Epidermal melanocyte (primary cell): ENCODE measurements around the gene ALK.

ENCODE experiments used
- DNase-seq: peaks from one replicate; pipeline ENCODE4 v3.0.0; 2011; ENCODE audit warnings: low spot score; ENCODE audit not compliant: insufficient read length

The ALK gene

DNA sequence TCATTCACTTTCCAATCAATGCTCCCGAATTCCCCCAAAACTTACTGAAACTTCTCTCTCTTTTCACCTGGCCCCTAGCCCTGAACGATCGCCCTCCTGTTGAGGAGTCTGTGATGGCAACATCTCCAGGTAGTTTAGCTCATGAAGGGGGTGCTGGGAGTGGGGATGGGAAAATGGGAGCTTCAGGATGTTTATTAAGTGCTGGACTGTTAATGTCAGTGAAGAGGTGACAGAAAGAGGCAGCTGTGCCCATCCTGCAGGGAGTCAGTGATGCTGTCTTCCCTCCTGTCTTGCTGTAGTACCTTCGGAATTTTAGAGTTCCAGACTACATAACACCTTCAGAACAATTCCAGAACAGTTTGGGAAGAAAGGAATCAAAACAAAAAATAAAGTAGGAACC is 308.8 kb downstream of the ALK start:
- DNase-seq: no peak

DNA sequence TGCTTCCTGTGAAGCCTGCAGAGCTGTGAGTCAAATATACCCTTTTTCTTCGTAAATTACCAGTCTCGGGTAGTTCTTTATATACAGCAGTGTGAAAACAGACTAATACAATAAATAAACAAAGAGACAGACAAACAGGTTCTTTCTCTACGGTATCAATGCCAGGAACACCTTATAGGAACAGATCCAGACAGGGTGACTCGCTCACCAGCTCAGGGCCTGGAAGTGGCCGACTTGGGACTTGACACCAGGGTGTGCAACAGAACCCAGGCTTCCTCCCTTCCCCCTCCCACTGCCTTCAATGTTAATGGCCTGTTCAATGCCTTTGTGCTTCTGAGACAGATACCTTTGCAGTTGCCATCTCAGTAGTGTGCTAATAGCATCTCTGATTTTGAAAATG is 309.5 kb downstream of the ALK start:
- no peak for DNase-seq

DNA sequence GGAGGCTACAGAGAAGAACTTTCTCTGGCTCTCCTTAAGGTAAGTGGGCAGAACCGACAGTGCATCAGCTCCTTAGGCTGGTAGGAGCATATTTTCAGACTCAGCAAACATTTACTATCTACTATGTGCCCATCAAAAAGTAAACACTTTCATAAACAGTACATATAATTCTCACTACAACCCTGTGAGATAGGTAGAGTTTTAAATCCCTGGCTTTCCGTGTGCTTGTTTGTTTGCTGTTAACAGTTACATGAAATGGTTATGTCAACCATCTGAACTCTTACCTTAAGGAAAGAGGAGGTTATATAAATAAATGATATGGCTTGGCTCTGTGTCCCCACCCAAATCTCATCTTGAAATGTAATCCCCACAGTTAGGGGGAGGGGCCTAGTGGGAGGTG is 310.1 kb downstream of the ALK start:
- DNase-seq: no peak

DNA sequence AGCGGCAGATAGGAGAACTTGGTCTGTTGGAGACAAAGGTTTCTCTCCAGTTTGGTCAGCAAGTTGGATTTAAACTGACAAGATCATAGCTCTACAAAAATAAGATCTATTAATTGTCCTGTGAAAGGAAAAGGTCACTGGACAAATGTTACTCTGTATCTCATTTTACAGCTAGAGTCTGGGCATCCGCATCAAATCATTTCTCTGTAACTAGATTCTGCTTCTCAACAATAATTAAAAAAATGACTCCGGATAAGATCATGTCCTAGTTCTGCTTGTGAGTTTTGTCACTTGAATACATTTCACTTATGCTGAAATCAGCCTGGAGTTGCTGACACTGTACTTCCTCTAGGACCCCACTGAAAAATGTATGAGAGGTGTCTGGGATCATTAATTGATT is 310.8 kb downstream of the ALK start:
- DNase-seq: no peak

DNA sequence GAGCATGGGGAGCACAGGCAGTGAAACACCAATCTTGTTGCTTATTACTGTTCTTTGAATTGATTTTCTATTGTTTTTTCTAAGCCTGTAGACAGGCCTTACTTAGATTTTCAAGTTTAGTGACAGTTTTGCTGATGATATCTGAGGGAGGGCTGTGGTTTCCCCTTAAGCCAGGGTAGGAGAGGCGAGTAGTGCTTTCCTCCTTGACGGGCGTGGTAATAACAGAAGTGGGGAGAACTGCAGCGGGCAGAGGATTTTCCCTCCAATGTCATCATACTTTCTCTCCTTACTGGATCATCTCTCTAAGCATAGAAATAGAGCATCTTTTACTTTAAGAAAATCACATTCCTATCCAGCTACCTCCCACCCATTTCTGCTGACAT is 314.4 kb downstream of the ALK start:
- DNase-seq: no peak

DNA sequence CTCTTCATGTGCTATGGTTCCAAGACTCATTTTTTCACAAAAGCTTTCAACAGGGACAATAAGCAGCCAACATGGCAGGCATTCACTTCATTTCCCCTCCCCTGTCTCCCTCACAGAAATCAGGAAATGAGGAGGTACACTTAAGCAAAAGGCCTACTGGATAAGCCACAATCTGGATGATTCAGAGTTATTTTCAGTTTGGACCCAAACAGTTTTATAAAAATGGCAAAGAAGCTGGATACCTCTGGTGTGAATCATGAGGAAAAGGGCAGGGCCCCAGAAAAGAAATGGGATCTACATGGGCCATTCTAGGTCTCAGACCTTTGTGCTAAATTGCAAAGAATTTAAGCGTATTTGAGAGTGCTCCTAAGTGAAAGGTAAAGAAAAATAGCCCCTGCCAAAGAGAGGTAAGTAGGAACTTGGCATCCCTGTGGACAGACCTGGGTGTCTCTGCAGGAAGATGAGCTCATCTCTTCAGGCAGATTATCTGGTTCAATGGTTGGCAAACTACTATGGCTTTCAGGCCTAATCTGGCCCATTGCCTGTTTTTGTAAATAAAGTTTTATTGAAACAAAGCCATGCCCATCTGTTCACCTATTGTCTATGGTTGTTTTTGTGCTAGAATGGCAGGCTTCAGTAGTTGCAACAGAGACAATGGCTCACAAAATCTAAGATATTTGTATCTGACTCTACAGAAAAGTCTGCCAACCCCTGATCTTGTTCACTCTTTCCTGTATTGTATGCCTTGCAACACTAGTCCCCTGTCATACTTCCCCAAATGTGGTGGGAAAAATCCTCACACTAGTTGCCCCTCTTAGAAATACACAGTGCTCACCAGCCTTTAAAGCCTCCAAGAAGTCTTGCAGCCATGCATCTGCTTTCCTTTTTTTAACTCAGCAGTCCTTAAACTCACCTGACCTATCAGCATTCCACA is 315.0 kb downstream of the ALK start:
- no peak for DNase-seq

DNA sequence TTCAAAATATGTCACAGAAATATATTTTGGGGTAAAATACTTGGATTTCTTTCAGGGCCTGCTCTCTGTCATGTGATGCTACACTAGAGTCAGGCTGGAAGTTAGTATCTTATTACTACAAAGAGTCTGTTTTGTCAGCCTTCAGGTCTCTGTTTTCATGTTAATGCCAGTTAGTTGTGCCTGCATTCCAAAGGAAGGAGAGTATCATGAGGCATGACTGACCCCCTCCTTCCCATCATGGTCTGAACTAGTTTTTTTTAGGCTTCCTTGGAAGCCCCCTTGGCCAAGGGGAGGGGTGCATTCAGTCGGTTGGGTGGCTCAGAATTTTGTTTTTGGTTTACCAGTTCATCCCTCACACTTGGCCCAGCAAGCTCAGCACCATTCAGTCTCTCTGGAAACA is 318.0 kb downstream of the ALK start:
- no peak for DNase-seq

DNA sequence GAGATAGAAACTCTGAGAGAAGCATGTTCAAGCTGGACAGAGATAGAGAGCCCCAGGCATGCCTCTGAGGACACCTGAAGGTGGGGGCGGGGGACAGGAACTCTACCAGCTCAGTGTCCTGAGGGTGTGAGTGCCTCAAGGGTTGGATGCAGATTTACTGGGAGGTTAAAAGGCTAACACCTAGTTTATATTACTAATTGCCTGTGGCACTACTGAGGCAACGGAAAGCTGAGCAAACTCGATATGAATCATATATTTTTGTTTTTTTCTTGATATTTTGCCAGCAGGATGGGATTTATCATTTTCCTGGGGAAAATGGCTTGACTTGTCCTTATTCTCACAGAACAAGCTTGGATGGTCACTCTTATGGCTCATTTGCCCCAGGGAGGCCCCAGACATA is 319.5 kb downstream of the ALK start:
- no peak for DNase-seq

DNA sequence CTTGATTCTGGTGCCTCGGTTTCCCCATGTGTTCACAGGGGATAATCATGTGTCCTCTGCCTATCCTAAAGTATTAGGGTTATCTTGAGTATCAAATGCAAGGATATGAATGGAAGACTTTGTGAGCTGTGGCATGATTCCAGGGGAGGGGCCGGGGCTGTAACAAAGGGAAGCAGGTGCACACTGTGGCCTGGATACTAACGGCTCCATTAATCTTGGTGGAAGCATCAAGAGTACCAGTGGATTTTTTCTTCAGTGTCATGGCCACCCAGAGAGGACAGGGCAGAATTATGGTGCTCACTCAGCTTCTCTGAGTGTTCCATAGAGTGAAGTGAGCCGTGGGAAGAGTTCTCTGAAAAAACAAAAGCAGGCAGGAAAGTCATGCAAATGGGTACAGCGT is 320.1 kb downstream of the ALK start:
- no peak for DNase-seq

DNA sequence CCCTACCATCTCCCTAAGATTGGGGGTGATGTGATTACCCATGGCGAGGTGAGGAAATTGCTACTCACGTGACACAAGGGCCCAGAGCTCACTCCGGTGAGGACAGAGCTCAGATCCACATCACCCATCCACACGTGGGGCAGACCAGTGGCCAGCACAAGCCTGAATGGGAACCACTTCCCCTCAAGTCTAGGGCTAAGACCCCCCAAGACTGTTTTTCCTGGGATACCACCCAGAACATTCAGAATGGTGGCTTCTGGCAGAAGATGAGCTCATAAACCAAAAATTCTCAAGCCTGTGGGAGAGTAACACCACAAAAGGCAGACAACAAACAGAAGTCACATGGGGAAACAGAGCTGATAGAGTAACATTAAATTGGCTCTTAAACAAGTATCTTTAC is 321.4 kb downstream of the ALK start:
- no peak for DNase-seq

DNA sequence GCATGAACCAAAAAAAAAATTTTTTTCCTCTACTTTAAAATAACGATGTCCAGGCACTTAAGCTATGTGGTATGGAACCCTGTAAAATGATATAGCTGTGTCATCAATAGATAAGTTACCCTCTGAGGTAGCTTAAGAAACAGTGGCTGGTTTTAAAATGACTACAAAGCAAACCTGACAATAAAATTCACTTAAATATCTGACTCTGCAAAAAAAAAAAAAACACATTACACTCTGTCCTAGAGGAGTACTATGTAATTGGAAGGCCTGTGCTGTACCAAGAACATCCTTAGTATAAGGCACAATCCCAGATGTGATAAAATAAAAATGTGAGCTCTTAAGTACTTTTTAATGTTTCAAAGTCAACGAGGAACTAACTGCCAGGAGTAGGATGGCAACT is 322.4 kb downstream of the ALK start:
- no peak for DNase-seq

DNA sequence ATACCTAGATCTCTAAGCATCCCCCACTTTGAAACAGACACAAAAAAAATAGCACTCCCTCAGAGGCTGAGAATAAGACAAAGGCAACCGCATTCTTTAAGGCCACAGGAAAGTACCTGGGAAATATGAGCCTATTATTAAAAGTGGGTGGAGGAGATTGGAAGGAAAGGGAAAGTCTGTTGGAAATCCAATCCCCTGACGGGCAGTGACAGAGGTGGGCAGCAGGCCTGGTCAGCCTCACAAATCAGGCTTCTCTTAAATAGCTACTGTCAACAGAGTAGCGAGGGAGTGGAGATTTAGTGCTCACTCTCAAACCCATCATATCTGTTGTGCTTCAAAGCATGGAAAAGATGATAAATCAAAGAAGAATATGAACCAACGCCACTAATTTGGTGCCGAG is 324.4 kb downstream of the ALK start:
- DNase-seq: no peak

DNA sequence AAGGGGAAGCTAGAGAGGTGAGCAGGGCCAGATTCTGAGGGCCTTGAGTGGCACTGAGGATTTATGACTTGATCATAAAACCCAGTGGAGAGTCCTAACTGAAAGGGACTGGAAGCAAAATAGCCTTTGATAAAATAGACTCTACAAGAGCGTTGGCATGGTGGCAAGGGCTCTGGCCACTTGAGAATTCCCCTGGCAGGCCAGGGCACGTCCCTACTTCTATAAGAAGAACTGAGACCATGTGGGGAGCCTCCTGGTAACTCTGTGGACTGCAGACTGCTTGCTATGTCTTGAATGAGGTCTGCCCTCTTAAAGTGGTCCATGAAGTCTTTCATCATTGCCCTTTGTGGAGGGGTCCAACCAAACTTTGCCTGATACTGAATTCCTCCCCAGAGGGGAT is 324.8 kb downstream of the ALK start:
- no peak for DNase-seq

DNA sequence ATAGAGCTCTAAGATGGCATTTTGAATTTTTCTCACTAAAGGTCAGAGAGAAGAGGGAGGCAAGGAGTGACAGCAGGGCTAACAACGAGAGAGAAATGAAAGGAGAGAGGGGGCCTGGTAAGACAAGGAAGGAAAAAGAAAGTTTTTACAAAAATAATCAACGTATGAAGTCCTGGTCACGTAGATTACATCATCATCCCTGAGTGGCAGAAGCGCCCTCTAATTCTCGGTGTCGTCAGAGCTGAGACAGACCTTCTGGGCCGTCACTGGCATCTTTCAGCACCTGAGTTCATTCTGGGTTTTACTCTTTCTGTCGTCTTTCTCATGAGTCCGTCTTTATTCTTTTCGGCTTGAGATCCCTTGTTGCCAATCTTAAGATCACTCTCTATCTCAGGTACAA is 329.8 kb downstream of the ALK start:
- DNase-seq: no peak

DNA sequence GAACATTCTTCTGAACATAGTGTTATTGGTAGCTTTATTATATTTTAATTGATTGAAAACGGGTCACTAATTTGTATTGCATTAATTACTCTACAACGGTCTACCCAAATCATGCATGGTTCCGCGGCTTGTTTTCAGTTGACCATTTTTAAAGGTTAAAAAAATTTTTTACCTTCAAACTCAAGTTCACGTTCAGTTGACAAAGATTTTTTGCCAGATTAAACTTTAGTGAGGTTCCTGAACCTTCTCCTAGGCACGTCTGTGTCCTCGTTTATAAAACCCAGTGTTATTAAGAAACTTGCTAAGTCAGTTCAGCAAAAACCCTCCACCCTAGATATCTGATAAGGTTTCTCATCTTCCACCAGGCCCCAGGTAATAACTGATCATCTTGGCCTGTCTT is 331.2 kb downstream of the ALK start:
- no peak for DNase-seq

DNA sequence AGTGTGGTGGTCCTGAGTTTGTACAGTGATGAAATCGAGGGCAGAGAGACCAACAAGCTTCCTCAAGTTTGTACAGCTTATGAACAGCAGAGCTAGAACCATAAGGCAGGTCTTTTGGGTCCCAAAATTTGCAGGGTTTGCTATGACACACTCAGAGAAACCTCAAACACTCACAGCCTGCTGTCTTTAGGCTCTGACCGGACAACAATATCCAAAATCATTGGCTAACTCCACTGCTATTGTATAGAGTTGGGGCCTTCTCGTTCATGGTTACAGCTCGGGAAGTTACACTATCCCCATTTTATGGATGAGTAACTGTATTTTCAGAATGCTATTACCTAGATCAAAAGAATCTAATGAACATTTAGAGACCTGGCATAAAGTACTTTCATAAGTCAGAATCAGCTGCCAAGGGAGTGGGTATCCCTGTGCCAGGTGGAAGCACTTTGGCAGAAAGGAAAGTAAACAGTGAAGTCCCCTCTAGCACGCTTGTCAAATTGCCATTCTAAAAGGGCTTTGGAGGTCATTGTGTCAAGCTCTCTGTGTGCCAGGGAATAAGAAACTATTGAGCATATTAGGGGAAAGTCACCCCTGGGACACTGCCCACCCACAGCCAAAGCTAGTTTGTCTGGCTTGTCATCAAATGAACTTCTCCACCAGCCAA is 331.8 kb downstream of the ALK start:
- DNase-seq: no peak

DNA sequence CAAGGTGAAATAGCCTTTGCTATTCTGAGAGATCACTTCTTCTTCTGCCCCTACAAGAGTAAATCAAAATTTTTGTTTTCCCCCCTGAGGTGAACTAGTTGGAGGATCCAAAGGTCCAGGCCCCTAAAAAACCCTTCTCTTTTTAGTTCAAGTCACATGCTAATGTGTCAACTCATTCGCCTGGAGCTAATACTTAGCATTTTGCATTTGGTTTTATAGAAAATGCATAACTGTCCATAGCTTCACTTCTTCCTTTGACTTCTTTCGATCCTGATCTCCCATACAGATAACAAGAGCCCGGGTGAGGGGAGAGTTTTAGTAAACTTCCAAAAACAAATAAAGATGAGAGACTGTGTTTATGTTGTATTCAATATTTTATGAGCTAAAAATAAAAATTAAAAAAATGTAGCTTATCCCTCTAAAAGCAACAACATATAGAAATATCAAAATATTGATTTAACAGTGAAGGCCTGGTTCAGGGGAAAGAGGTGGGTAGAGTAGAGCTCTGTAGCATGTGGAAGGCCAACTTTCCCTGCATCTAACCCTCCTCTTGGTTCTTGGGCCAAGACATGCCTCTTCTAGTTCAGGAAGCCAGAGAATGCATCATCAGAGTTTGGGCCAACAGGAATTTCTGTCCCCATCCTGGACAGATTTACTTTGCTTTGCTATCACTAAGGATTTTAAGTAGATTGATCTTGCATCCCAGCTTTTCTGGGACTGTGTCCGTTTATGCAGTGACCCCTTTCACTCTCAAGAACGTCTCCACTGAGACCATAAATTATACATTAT is 333.8 kb downstream of the ALK start:
- no peak for DNase-seq

DNA sequence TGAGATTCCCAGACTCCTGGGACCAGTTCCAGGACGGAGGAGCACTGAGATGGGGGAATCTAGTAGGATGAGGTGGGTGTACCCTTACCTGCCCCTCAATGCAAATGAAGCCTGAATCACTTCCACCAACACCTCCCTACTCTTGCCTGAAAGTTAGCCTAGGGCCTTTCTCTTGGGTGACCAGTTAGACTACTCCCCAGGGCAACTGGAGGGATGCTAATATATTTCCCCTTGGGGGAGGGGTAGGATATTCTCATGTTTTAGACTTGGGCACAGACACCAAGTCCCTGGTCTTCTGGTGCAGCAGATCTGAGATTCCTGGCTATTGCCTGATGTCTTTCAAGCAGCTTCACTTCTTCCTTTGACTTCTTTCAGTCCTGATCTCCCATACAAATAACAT is 334.5 kb downstream of the ALK start:
- DNase-seq: no peak

DNA sequence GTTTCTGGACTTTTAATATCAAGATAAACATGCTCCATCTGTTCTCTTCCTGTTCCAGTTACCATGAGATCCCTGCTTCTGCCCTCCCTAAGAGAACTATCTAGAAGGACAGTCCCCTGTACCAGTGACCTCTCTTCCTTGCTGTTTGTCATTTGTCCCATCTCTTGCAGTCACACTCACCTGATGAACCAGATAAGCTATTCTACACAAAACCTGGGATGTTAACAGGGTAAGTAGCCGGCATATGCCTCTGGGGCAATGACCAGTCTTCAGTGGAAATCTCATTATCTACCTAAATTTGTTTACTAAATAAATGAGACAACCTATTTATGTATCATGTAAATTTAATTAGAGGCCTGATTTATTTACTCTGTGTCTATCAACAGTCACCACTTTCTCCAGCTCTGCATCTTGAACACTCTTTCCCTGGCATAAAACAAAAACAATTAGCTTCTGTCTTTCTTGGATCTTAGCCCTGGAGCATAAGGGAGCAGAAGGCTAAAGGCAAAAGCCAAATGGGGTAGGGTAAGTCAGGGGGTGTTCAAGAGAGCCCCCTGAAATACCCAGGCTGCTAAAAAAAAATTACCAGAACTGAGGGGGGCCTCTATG is 337.7 kb downstream of the ALK start:
- DNase-seq: no peak

DNA sequence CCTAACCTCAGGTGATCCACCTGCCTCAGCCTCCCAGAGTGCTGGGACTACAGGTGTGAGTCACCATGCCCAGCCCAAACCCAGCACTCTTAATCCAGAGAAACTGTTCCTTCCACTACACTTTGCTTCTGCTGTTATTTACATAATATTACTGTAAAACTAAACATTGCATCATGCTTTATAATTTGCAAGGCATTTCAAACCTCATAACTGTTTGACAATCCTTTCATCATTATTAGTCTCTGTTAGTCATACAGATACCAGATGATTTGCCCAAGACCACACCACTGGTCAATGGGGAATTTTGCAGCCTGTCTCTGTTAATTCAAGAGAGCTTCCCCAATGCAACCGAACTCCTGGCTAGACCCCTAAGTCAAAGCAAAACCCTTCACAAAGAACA is 338.3 kb downstream of the ALK start:
- no peak for DNase-seq

DNA sequence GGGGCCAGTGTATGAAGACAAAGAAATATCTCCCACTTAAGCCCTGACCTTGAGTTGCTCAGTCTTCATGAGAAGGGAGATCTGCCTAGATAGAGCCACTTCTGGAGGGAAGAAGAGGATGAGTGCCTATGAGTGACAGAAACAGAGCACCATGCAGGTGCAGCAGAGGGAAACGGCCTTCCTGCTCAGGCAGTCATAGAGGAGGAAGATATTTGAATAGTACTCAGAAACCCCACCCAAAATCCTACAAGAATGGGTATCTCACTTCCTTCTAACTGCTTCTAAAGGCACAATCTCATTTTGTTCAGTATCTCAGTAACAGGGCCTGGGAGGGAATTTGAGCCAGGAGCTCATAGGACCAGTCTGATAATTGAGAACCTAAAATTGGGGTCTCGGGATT is 339.3 kb downstream of the ALK start:
- DNase-seq: no peak

DNA sequence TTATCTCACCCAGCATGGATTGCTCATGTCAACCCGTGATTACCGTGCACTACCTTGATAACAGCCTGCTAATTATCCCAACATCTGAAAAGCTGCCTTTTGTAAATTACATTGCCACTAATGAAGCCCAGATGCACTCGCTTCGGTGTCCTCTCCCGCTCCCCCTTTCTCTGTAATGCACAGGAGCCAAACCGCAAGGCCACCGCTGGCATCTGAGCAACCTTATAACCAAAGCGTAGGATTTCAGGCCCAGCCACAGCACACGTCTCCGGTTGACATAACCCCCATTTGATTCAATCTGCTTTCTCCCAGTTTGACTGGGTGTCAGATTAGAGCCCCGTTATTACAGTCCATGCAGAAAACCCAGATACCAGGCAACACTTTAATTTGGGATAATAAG is 341.2 kb downstream of the ALK start:
- no peak for DNase-seq
